GM19193 (cell line): ENCODE measurements around the gene ZDHHC6.

Experiments
- POLR2A ChIP-seq: IDR thresholded peaks from 4 replicates; pipeline ENCODE4 v1.6.1; 2011; ENCODE audit not compliant: insufficient read depth, insufficient read length; ENCODE audit errors: extremely low read depth

ZDHHC6 gene

GRCh38 chr10:112446855-112447619 lies at the start of gene ZDHHC6, which contains the start of gene VTI1A:
ZDHHC6 (minus strand) TSS chr10:112446914; CDS start chr10:112445436, 1,478 bp downstream.
VTI1A (plus strand) TSS chr10:112447215; CDS start chr10:112447374, 159 bp downstream.
- peak; percentile 94 for TF ChIP-seq POLR2A

GRCh38 chr10:112492736-112493135 lies 46.0 kb upstream of the ZDHHC6 start:
- TF ChIP-seq POLR2A: no peak

GRCh38 chr10:112491144-112491543 lies 44.4 kb upstream of the ZDHHC6 start:
- no peak for TF ChIP-seq POLR2A

GRCh38 chr10:112490545-112490944 lies 43.8 kb upstream of the ZDHHC6 start:
- no peak for TF ChIP-seq POLR2A

GRCh38 chr10:112487964-112488363 lies 41.2 kb upstream of the ZDHHC6 start:
- TF ChIP-seq POLR2A: no peak

- TF ChIP-seq POLR2A: no peak
Measured at GRCh38 chr10:112484399-112484798, 37.7 kb upstream of the ZDHHC6 start.

- no peak for TF ChIP-seq POLR2A
Measured at GRCh38 chr10:112481602-112482001, 34.9 kb upstream of the ZDHHC6 start.

GRCh38 chr10:112475575-112476218 lies 29.0 kb upstream of the ZDHHC6 start:
- TF ChIP-seq POLR2A: no peak

- no peak for TF ChIP-seq POLR2A
Measured at GRCh38 chr10:112471878-112472487, 25.3 kb upstream of the ZDHHC6 start.

- no peak for TF ChIP-seq POLR2A
Measured at GRCh38 chr10:112467541-112468075, 20.9 kb upstream of the ZDHHC6 start.

- no peak for TF ChIP-seq POLR2A
Measured at GRCh38 chr10:112466802-112467201, 20.1 kb upstream of the ZDHHC6 start.

- no peak for TF ChIP-seq POLR2A
Measured at GRCh38 chr10:112465299-112465883, 18.7 kb upstream of the ZDHHC6 start.

GRCh38 chr10:112461029-112461887 lies 14.5 kb upstream of the ZDHHC6 start:
- no peak for TF ChIP-seq POLR2A

GRCh38 chr10:112460366-112460765 lies 13.7 kb upstream of the ZDHHC6 start:
- TF ChIP-seq POLR2A: no peak

- TF ChIP-seq POLR2A: no peak
Measured at GRCh38 chr10:112456533-112456932, 9.8 kb upstream of the ZDHHC6 start.
